ENCODE results near the gene PAM16. TPM values are rescaled to one million over a fixed set of nuclear protein-coding genes. Genes with fewer than 3 reads are reported as not detected.
A peak's percentile ranks its signal among the peaks of the same experiment; 100 is the strongest.

PAM16 gene
- total RNA-seq, 1 experiment from 2014 or later, result 80.4 TPM

DNA sequence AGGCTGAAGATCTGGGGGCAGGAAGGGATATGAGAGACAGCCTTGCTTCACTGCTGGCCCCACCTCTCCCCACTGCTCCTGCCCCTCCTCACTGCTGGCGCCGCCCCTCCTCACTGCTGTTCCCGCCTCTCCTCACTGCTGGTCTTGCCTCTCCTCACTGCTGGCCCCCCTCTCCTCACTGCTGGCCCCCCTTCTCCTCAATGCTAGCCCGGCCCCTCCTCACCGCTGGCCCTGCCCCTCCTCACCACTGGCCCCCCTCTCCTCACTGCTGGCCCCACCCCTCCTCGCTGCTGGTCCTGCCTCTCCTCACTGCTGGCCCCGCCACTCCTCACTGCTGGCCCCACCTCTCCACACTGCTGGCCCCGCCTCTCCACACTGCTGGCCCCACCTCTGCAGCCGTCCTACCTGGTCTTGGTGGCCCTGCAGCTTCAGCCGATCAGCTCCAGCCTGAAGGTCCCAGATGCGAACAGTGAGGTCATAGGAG, 9.5 kb upstream of the PAM16 start:
- 0 out of 4 replicates have a peak, but pooled peaks cover 0 to 3% of the 10 kb centered on the region in 2 experiments for H3K4me1 Mint-ChIP-seq

More for the DNA sequence above, 9.5 kb upstream of the PAM16 start:
- Mint-ChIP-seq H3K27ac (no peak overlapping the region), H3K36me3 (ENCODE audit: insufficient read depth in 1 of 3, low read depth in 3 of 3) (peaks cover 2 to 4% (median 2%) of the 10 kb centered on the region in 3 experiments; a peak in 2 of 7 replicates), H3K9me3 (no peaks in the 10 kb centered on the region; a peak in 1 of 5 replicates), H3K4me3 (no peak overlapping the region), H3K27me3 (ENCODE audit: low read depth) (no peaks in the 10 kb centered on the region)
- Histone ChIP-seq H3K27me3 (ENCODE audit: insufficient read depth, low read length) (no peaks in the 10 kb centered on the region), H2AFZ (ENCODE audit: low read length) (no peak overlapping the region), H3K27ac (ENCODE audit: insufficient read length, low read depth, low read length) (no peak overlapping the region), H2BK120ac (ENCODE audit: low read depth, low read length, poor library complexity, severe bottlenecking) (no peak overlapping the region), H2BK20ac (ENCODE audit: low read depth, low read length, poor library complexity, severe bottlenecking) (no peak overlapping the region), H2BK5ac (ENCODE audit: insufficient read length, low read length) (no peak overlapping the region), H3K9me3 (ENCODE audit: control insufficient read depth, low read depth, low read length) (no peaks in the 10 kb centered on the region), H2BK12ac (ENCODE audit: insufficient read length, low read depth, low read length) (no peak overlapping the region), H3K23me2 (ENCODE audit: insufficient read length, low read depth, low read length, poor library complexity, severe bottlenecking) (peaks cover 4% of the 10 kb centered on the region), H3K56ac (ENCODE audit: insufficient read length, low read depth, low read length) (no peak overlapping the region), H3T11ph (ENCODE audit: low read length) (no peak overlapping the region), H3K23ac (ENCODE audit: insufficient read length, low read depth, low read length) (no peak overlapping the region), H3K79me2 (ENCODE audit: insufficient read depth, low read length) (no peaks in the 10 kb centered on the region), H2AK5ac (ENCODE audit: insufficient read length, low read length) (no peak overlapping the region), H3K18ac (ENCODE audit: insufficient read length, low read depth, low read length) (no peak overlapping the region), H4K8ac (replicated peaks; ENCODE audit: insufficient read length, low read depth, low read length) (no peak overlapping the region), H4K91ac (ENCODE audit: insufficient read length, low read depth, low read length) (no peak overlapping the region), H3K4me1 (ENCODE audit: insufficient read depth, low read length) (no peaks in the 10 kb centered on the region), H4K5ac (ENCODE audit: insufficient read length, low read depth, low read length) (no peak overlapping the region), H4K20me1 (ENCODE audit: control insufficient read depth, insufficient read depth, insufficient read length) (no peaks in the 10 kb centered on the region), H3K4me2 (ENCODE audit: insufficient read depth, insufficient read length, low read length) (no peak overlapping the region), H3K9ac (ENCODE audit: extremely low read depth, insufficient read length, low read length) (no peak overlapping the region), H2BK15ac (ENCODE audit: low read depth, low read length) (no peak overlapping the region), H3K14ac (ENCODE audit: insufficient read depth, low read length) (no peak overlapping the region; the same call in 1 of the 2 replicates), H3K79me1 (ENCODE audit: insufficient read depth, low read depth, low read length, poor library complexity, severe bottlenecking) (no peaks in the 10 kb centered on the region), H3K4ac (ENCODE audit: low read depth, low read length) (no peak overlapping the region)
- DNase-seq, result peak; percentile 68
- TF ChIP-seq, protein P1, sequence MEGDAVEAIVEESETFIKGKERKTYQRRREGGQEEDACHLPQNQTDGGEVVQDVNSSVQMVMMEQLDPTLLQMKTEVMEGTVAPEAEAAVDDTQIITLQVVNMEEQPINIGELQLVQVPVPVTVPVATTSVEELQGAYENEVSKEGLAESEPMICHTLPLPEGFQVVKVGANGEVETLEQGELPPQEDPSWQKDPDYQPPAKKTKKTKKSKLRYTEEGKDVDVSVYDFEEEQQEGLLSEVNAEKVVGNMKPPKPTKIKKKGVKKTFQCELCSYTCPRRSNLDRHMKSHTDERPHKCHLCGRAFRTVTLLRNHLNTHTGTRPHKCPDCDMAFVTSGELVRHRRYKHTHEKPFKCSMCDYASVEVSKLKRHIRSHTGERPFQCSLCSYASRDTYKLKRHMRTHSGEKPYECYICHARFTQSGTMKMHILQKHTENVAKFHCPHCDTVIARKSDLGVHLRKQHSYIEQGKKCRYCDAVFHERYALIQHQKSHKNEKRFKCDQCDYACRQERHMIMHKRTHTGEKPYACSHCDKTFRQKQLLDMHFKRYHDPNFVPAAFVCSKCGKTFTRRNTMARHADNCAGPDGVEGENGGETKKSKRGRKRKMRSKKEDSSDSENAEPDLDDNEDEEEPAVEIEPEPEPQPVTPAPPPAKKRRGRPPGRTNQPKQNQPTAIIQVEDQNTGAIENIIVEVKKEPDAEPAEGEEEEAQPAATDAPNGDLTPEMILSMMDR (conservative IDR thresholded peaks at IDR 0.05), result no peak
- WGBS (ENCODE audit: extremely low coverage, insufficient read length, low lambda C conversion rate), result no CpG with 5 or more reads among the region's 11 CpGs
